SK-N-SH (cell line): Measurements from ENCODE around the gene GATD1.

Source experiments
- EP300 ChIP-seq, 2 experiments: IDR thresholded peaks; 2 replicates each; pipeline versions ENCODE4 v1.4.0 to v1.6.1; 2012; ENCODE audit warnings: borderline replicate concordance in 1 of 2, low read depth in 1 of 2, low read length in 1 of 2
- GATA2 ChIP-seq: sonication (generic); formaldehyde crosslinking; IDR thresholded peaks from 2 replicates; pipeline ENCODE4 v1.5.0; 2020; ENCODE audit warnings: mild to moderate bottlenecking, missing genetic modification reagents
- RFX5 ChIP-seq: IDR thresholded peaks from 2 replicates; pipeline ENCODE4 v1.6.1; 2012; ENCODE audit warnings: mild to moderate bottlenecking, improper control_type of control experiment, low read length
- TAF1 ChIP-seq: IDR thresholded peaks from 2 replicates; pipeline ENCODE4 v1.6.1; 2012; ENCODE audit warnings: low read depth, mild to moderate bottlenecking, low read length, moderate library complexity, borderline replicate concordance
- TEAD4 ChIP-seq: IDR thresholded peaks from 2 replicates; pipeline ENCODE4 v1.4.0; 2012; ENCODE audit warnings: mild to moderate bottlenecking, borderline replicate concordance; ENCODE audit not compliant: insufficient read depth
- ZBTB33 ChIP-seq: IDR thresholded peaks from 2 replicates; pipeline ENCODE4 v1.4.0; 2012; ENCODE audit warnings: low read depth, borderline replicate concordance
- TF ChIP-seq, protein P1 (sequence below): fragments of 200-600 bp; sonication (generic); IDR thresholded peaks from 2 replicates; pipeline ENCODE4 v1.6.1; 2017; ENCODE audit warnings: antibody characterized with exemption, mild to moderate bottlenecking, moderate library complexity
- TF ChIP-seq, protein P2 (sequence below): fragments of 150-350 bp; IDR thresholded peaks from 2 replicates; pipeline ENCODE4 v1.6.1; 2016; ENCODE audit warnings: mild to moderate bottlenecking, low read depth, low read length
- TF ChIP-seq, protein P3 (sequence below): IDR thresholded peaks from 2 replicates; pipeline ENCODE4 v1.4.0; 2012; ENCODE audit warnings: low read depth, borderline replicate concordance

- TF ChIP-seq, protein P1, sequence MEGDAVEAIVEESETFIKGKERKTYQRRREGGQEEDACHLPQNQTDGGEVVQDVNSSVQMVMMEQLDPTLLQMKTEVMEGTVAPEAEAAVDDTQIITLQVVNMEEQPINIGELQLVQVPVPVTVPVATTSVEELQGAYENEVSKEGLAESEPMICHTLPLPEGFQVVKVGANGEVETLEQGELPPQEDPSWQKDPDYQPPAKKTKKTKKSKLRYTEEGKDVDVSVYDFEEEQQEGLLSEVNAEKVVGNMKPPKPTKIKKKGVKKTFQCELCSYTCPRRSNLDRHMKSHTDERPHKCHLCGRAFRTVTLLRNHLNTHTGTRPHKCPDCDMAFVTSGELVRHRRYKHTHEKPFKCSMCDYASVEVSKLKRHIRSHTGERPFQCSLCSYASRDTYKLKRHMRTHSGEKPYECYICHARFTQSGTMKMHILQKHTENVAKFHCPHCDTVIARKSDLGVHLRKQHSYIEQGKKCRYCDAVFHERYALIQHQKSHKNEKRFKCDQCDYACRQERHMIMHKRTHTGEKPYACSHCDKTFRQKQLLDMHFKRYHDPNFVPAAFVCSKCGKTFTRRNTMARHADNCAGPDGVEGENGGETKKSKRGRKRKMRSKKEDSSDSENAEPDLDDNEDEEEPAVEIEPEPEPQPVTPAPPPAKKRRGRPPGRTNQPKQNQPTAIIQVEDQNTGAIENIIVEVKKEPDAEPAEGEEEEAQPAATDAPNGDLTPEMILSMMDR = peak; percentile 84
- TF ChIP-seq, protein P2, sequence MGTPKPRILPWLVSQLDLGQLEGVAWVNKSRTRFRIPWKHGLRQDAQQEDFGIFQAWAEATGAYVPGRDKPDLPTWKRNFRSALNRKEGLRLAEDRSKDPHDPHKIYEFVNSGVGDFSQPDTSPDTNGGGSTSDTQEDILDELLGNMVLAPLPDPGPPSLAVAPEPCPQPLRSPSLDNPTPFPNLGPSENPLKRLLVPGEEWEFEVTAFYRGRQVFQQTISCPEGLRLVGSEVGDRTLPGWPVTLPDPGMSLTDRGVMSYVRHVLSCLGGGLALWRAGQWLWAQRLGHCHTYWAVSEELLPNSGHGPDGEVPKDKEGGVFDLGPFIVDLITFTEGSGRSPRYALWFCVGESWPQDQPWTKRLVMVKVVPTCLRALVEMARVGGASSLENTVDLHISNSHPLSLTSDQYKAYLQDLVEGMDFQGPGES = no peak
- TF ChIP-seq RFX5 = no peak
- TF ChIP-seq TEAD4 = no peak
- peak; percentile 17; the same call in 1 of the 2 replicates for TF ChIP-seq TAF1
- TF ChIP-seq ZBTB33 = no peak
- TF ChIP-seq, protein P3, sequence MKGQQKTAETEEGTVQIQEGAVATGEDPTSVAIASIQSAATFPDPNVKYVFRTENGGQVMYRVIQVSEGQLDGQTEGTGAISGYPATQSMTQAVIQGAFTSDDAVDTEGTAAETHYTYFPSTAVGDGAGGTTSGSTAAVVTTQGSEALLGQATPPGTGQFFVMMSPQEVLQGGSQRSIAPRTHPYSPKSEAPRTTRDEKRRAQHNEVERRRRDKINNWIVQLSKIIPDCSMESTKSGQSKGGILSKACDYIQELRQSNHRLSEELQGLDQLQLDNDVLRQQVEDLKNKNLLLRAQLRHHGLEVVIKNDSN = no peak
- peak in 1 of 2 experiments; percentile 29; a peak in 1 of 4 replicates for TF ChIP-seq EP300 (IDR thresholded peaks at IDR 0.05; ENCODE audit: borderline replicate concordance in 1 of 2, low read depth in 1 of 2, low read length in 1 of 2)
- TF ChIP-seq GATA2 = no peak
These were observed 6.3 kb upstream of the GATD1 start for GRCh38 chr11:783581-784015.
